GM21381 (cell line): Measurements from ENCODE around the gene PDPR.
"Not testable (repeated sequence)": the region's sequence is repeated elsewhere in the genome, so short reads cannot be mapped to it uniquely, and the experiment has no call there.

Source experiments
- ATAC-seq: cut with Tn5 transposase; IDR thresholded peaks from one replicate; pipeline ENCODE4 v1.9.1; 2021; ENCODE audit warnings: mild to moderate bottlenecking, moderate library complexity; ENCODE audit not compliant: unreplicated experiment

The PDPR gene

DNA sequence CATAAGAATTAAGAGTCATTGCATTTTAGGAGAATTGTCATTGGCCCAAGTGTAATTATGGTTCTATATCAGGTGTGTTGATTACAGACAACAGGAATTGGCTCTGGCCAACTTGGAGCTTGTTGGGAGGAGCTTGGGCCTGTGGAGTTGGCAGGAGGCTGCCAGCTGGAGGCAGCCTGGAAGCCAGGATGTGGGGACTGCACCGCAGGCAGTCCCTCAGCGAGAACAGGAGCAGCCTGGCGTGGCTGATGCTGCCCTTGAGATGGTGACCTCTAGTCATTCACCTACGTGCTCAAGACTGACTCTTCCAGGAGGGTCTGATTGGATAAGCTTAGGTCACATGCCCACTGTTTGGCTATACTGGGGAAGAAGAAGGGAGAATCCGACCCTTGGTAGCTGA, 13.6 kb downstream of the PDPR start:
- ATAC-seq: not testable (repeated sequence)

GRCh38 chr16:70128844-70129243, 14.7 kb downstream of the PDPR start:
- not testable (repeated sequence) for ATAC-seq

DNA sequence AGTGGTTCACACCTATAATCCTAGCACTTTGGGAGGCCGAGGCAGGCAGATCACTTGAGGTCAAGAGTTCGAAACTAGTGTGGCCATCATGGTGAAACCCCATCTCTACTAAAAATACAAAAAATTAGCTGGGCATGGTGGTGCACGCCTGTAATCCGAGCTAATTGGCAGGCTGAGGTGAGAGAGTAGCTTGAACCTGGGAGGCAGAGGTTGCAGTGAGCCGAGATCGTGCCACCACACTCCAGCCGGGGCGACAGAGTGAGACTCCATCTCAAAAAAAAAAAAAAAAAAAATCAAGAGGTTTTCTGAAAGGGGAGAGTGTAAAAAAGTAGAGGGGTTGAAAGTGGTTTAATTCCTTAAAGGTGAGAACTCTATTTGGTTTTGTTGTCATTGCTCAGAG, 21.7 kb downstream of the PDPR start:
- ATAC-seq: not testable (repeated sequence)

- not testable (repeated sequence) for ATAC-seq
Measured at GRCh38 chr16:70136595-70136994, 22.5 kb downstream of the PDPR start.

GRCh38 chr16:70142739-70143138, 28.6 kb downstream of the PDPR start:
- not testable (repeated sequence) for ATAC-seq

- not testable (repeated sequence) for ATAC-seq
Measured at GRCh38 chr16:70143231-70143895, 29.2 kb downstream of the PDPR start.

DNA sequence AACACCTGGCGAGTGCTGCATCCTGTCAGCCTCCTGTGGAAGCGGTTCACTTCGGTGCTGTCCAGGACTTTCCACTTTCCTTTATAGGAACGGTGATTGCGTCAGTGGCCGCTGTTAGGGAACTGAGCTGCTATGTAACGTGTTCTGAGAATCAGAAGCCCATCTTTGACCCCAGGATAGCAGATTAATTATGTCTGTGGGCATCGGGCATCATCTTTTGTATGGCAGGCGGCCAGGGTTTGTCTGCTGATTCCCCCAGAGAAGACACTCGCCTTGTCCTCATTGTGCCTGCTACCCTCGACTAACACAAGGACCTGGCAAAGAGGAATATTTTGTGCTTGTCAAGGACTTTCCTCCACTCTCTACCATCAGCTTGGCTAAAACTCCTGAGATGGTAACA, 33.7 kb downstream of the PDPR start:
- not testable (repeated sequence) for ATAC-seq

DNA sequence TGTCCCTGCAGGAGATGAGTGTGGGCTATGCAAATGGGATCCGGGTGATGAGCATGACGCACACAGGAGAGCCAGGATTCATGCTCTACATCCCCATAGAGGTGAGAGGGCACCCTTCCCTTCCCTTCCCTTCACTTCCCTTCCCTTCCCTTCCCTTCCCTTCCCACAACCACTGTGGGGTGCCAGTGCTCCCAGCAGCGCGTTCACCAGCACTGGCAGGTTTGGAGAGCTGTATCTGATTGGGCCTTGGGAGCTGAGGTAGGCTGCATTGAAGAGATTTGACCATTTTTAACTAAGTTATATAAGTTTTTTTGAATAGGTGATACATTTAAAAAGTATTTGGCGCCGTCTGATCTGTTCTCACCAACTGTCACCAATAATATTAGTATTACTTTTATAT, 34.3 kb downstream of the PDPR start:
- not testable (repeated sequence) for ATAC-seq

DNA sequence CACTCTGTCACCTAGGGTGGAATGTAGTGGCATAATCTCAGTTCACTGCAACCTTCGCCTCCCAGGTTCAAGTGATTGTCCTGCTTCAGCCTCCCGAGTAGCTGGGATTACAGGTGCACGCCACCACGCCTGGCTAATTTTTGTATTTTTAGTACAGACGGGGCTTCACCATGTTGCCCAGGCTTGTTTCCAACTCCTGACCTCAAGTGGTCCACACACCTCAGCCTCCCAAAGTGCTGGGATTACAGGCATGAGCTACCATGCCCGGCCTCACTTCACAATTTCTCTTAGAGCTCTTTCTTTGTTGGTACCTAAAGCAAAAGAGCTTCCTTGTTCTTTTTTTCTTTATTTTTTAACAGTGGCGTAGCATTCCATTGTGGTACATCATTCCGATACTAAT, 35.2 kb downstream of the PDPR start:
- not testable (repeated sequence) for ATAC-seq

- ATAC-seq: no peak
Measured at GRCh38 chr16:70151391-70151790, 37.3 kb downstream of the PDPR start.

DNA sequence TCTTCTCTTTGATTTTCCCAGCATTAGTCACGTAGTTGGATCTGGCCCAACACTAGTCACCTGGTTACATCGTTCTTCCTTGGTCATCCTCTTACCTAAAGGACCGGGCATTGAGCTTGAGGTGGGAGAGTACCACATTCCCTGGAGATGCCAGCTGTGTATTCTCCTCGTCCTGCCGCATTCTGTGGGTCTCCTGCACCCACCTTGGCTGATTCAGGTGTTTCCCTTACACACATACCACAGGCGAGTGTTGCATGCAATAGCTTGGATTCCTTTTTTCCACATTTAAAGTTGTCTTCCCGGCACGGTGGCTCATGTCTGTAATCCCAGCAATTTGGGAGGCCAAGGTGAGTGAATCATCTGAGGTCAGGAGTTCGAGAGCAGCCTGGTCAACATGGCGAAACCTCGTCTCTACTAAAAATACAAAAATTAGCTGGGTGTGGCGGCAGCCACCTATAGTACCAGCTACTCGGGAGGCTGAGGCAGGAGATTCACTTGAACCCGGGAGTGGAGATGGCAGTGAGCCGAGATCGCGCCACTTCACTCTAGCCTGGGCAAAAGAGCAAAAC, 37.9 kb downstream of the PDPR start:
- ATAC-seq: no peak

- ATAC-seq: no peak
Measured at GRCh38 chr16:70152578-70153302, 38.6 kb downstream of the PDPR start.

- not testable (repeated sequence) for ATAC-seq
Measured at GRCh38 chr16:70154736-70155135, 40.6 kb downstream of the PDPR start.

DNA sequence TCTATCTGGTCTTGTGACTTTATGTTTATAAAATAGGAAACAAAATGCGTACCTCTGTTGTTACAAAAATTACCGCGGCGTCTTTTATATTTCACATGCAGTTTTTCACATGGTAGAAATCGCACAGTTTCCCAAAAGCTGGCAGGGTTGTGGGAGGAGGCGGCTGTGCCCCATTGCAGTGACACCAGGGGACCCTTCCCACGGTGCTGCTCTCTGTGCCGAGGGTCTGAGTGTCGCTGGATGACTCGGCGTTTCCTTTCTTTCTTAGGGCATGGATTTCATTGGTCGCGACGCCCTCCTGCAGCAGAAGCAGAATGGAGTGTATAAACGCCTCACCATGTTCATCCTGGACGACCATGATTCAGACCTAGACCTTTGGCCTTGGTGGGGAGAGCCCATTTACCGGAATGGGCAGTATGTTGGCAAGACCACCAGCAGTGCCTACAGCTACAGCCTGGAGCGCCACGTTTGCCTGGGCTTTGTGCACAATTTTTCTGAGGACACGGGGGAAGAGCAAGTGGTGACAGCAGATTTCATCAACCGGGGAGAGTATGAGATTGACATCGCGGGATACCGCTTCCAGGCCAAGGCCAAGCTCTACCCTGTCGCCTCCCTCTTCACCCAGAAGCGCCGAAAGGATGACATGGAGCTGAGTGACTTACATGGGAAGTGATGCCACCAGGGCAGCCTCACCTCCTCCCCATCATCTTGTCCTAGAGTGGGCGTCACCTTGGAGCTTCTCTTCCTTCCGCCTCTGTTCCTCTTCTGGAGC, 42.3 kb downstream of the PDPR start:
- ATAC-seq: no peak

DNA sequence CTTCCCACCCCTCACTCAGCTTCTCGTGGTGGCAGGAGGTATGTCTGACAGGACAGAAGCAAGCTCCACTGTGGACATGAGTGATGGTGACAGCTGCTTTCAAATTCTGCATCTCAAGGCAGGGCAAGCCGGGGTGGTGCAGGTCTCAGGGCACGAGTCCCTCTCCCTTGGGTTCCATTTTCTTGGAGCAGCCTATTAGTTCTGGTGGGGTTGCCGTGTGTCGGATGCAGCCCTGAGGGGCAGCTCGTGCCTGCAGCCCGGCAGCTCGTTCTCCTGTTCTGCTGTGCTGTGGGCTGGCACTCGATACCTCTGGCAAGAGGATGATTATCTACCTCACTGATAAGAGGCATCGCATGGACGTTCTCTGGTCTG, 43.0 kb downstream of the PDPR start:
- no peak for ATAC-seq

DNA sequence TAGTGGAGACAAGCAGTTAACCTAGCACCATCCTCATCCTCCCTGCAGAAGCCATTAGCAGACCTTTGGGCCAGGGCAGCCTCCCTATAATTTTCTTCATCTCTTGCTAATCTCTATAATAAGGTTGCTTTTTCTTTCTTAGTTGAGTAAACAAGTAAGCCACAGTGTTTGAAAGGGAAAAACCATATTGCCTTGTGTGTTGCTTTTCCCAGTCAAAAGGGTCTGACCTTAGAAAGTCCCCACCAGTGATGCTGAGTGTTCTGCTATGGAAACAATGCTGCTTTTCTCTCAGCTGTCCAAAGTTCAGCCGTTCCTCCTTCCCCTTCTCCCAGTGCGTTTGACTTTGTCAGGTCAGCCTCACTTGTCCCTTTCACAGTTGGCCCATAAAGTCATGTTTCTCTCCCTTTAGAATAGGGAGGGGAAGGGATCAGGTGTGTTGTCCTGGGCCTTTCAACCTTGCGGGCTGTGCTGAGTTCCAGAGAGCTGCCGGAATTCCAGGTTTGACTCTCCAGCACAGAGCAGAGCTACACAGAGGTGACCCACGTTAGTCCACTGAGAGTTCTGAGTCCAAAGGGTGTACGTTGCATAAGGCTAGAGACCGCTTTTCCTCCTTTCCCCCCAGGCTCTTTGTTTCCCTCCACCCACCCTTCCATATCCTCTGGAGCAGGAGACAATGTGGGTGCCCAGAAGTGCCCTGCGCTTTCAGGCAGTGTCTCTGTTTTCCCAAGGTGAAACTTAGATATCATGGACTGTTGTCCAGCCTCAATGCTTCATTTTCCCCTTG, 43.5 kb downstream of the PDPR start:
- no peak for ATAC-seq

GRCh38 chr16:70158261-70158939, 44.3 kb downstream of the PDPR start:
- no peak for ATAC-seq

GRCh38 chr16:70159355-70160348, 45.5 kb downstream of the PDPR start:
- ATAC-seq: no peak

- no peak for ATAC-seq
Measured at GRCh38 chr16:70160388-70160787, 46.3 kb downstream of the PDPR start.
